GM12865 (cell line): ENCODE data around the gene AOC2.
"Not testable (repeated sequence)": the region's sequence is repeated elsewhere in the genome, so short reads cannot be mapped to it uniquely, and the experiment has no call there.

Experiments
- DNase-seq: peaks from one replicate; pipeline ENCODE4 v3.0.0; 2010; ENCODE audit warnings: low read depth
- H3K4me3 ChIP-seq: 2 replicates; pipeline ENCODE4 v1.5.1; 2011; ENCODE audit warnings: mild to moderate bottlenecking, low read depth, low read length, control low read depth
- CTCF ChIP-seq: IDR thresholded peaks from 2 replicates; pipeline ENCODE4 v1.5.1; 2011; ENCODE audit warnings: low read length, control low read depth, low read depth, inconsistent platforms; ENCODE audit not compliant: insufficient read depth; ENCODE audit errors: missing control alignments

Gene AOC2

GRCh38 chr17:42845556-42845917, 1.2 kb downstream of the AOC2 start:
- DNase-seq, result no peak
- H3K4me3 ChIP-seq, result no peak overlapping the region
- no peak for TF ChIP-seq CTCF

GRCh38 chr17:42845918-42846593, 1.7 kb downstream of the AOC2 start:
- TF ChIP-seq CTCF, result no peak
- DNase-seq, result no peak
- no peak overlapping the region for H3K4me3 ChIP-seq

- H3K4me3 ChIP-seq, result no peak overlapping the region
- no peak for TF ChIP-seq CTCF
- no peak for DNase-seq
Measured at GRCh38 chr17:42846594-42847280, 2.4 kb downstream of the AOC2 start.

GRCh38 chr17:42848093-42848492, 3.7 kb downstream of the AOC2 start:
- no peak for DNase-seq
- H3K4me3 ChIP-seq, result no peak overlapping the region
- TF ChIP-seq CTCF, result no peak

- no peak overlapping the region for H3K4me3 ChIP-seq
- no peak for TF ChIP-seq CTCF
- no peak for DNase-seq
Measured at GRCh38 chr17:42849031-42849430, 4.7 kb downstream of the AOC2 start.

GRCh38 chr17:42849451-42850181, 5.2 kb downstream of the AOC2 start:
- no peak overlapping the region for H3K4me3 ChIP-seq
- no peak for DNase-seq
- TF ChIP-seq CTCF, result no peak

- no peak for DNase-seq
- TF ChIP-seq CTCF, result no peak
- no peak within 1 kb of the TSS for H3K4me3 ChIP-seq
Measured at GRCh38 chr17:42850954-42851353, 6.6 kb downstream of the AOC2 start, which contains the start of gene AOC3. Gene AOC3 (plus strand): TSS chr17:42851199. CDS start chr17:42851344, 145 bp downstream.

- not testable (repeated sequence) for DNase-seq, H3K4me3 ChIP-seq
Measured at GRCh38 chr17:42851371-42852240, 7.2 kb downstream of the AOC2 start.
